C4-2B (cell line): ENCODE data around the gene RPL37A.

Experiments used
- ZFX ChIP-seq: fragments of 450-650 bp; IDR thresholded peaks from 2 replicates; pipeline ENCODE4 v1.6.1; 2017
- TF ChIP-seq, protein P1 (sequence below): fragments of 450-650 bp; conservative IDR thresholded peaks from 2 replicates; pipeline ENCODE4 v1.5.1; 2017; ENCODE audit warnings: mild to moderate bottlenecking

DNA sequence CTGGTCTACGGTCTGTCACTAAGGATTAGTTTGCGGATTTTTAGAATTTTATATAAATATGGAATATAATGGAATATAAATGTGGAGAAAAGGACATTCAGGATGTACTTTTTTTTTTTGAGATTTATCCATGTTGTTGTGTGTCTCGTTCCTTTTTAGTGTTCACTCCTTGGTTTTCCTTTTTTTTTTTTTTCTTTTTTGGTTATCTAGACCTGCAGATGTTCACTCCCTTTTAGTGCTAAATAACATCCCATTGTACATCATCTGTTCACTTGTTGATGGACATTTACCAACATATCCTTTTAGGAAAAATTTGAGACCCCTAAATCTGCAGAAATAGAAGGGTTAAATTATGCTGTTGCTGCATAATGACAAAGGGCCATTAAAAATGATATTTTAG lies 25.5 kb upstream of the RPL37A start:
- TF ChIP-seq, protein P1, sequence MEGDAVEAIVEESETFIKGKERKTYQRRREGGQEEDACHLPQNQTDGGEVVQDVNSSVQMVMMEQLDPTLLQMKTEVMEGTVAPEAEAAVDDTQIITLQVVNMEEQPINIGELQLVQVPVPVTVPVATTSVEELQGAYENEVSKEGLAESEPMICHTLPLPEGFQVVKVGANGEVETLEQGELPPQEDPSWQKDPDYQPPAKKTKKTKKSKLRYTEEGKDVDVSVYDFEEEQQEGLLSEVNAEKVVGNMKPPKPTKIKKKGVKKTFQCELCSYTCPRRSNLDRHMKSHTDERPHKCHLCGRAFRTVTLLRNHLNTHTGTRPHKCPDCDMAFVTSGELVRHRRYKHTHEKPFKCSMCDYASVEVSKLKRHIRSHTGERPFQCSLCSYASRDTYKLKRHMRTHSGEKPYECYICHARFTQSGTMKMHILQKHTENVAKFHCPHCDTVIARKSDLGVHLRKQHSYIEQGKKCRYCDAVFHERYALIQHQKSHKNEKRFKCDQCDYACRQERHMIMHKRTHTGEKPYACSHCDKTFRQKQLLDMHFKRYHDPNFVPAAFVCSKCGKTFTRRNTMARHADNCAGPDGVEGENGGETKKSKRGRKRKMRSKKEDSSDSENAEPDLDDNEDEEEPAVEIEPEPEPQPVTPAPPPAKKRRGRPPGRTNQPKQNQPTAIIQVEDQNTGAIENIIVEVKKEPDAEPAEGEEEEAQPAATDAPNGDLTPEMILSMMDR = no peak
- no peak for TF ChIP-seq ZFX
